H9 (cell line): ENCODE data around the gene RAD51. TPM values are rescaled to one million over a fixed set of nuclear protein-coding genes. Genes with fewer than 3 reads are reported as not detected.

Experiments
- DNase-seq: peaks from one replicate; pipeline ENCODE4 v3.0.0-alpha.2; 2017
- H2AFZ ChIP-seq: one replicate; pipeline ENCODE4 v1.6.1; 2013; ENCODE audit warnings: mild to moderate bottlenecking, low read length, control low read depth, moderate library complexity
- H2AK5ac ChIP-seq: 2 replicates; pipeline ENCODE4 v1.6.1; 2013; ENCODE audit warnings: low read length, control low read depth, mixed read lengths; ENCODE audit not compliant: insufficient read length
- H2BK120ac ChIP-seq: one replicate; pipeline ENCODE4 v1.6.1; 2013; ENCODE audit warnings: low read depth, mild to moderate bottlenecking, low read length, control low read depth, inconsistent platforms; ENCODE audit not compliant: poor library complexity, severe bottlenecking
- H2BK12ac ChIP-seq: 2 replicates; pipeline ENCODE4 v1.6.1; 2013; ENCODE audit warnings: low read length, control low read depth, mixed read lengths, low read depth; ENCODE audit not compliant: insufficient read length
- H2BK15ac ChIP-seq: 2 replicates; pipeline ENCODE4 v1.6.1; 2013; ENCODE audit warnings: low read depth, low read length, control low read depth
- H2BK20ac ChIP-seq: one replicate; pipeline ENCODE4 v1.6.1; 2013; ENCODE audit warnings: low read depth, mild to moderate bottlenecking, low read length, control low read depth, inconsistent platforms; ENCODE audit not compliant: poor library complexity, severe bottlenecking
- H2BK5ac ChIP-seq: 2 replicates; pipeline ENCODE4 v1.6.1; 2013; ENCODE audit warnings: low read length, control low read depth, mixed read lengths; ENCODE audit not compliant: insufficient read length
- H3K14ac ChIP-seq: 2 replicates; pipeline ENCODE4 v1.6.1; 2013; ENCODE audit warnings: low read length, control low read depth; ENCODE audit not compliant: insufficient read depth
- H3K18ac ChIP-seq: 2 replicates; pipeline ENCODE4 v1.6.1; 2013; ENCODE audit warnings: low read depth, mild to moderate bottlenecking, mixed read lengths, low read length, control low read depth; ENCODE audit not compliant: insufficient read length
- H3K23ac ChIP-seq: 2 replicates; pipeline ENCODE4 v1.6.1; 2013; ENCODE audit warnings: low read length, control low read depth, mixed read lengths, low read depth; ENCODE audit not compliant: insufficient read length
- H3K23me2 ChIP-seq: 2 replicates; pipeline ENCODE4 v1.6.1; 2013; ENCODE audit warnings: low read depth, mild to moderate bottlenecking, mixed read lengths, low read length, control low read depth; ENCODE audit not compliant: insufficient read length, poor library complexity, severe bottlenecking
- H3K27ac ChIP-seq: 2 replicates; pipeline ENCODE4 v1.5.1; 2013; ENCODE audit warnings: low read length, control low read depth, mixed read lengths, low read depth; ENCODE audit not compliant: insufficient read length
- H3K27me3 ChIP-seq: 2 replicates; pipeline ENCODE4 v1.6.1; 2013; ENCODE audit warnings: low read length, control low read depth, inconsistent platforms; ENCODE audit not compliant: insufficient read depth
- H3K4ac ChIP-seq: 2 replicates; pipeline ENCODE4 v1.6.1; 2013; ENCODE audit warnings: low read depth, mild to moderate bottlenecking, control low read depth, inconsistent platforms, low read length, moderate library complexity
- H3K4me1 ChIP-seq: 2 replicates; pipeline ENCODE4 v1.6.1; 2013; ENCODE audit warnings: low read length, control low read depth, inconsistent platforms; ENCODE audit not compliant: insufficient read depth
- H3K4me2 ChIP-seq: 2 replicates; pipeline ENCODE4 v1.6.1; 2013; ENCODE audit warnings: low read length, control low read depth, mixed read lengths; ENCODE audit not compliant: insufficient read length, insufficient read depth
- H3K56ac ChIP-seq: 2 replicates; pipeline ENCODE4 v1.6.1; 2013; ENCODE audit warnings: low read depth, mild to moderate bottlenecking, mixed read lengths, low read length, control low read depth; ENCODE audit not compliant: insufficient read length
- H3K79me1 ChIP-seq: 2 replicates; pipeline ENCODE4 v1.6.1; 2013; ENCODE audit warnings: low read depth, mild to moderate bottlenecking, moderate library complexity, low read length, control low read depth, inconsistent platforms; ENCODE audit not compliant: insufficient read depth, poor library complexity, severe bottlenecking
- H3K79me2 ChIP-seq: 2 replicates; pipeline ENCODE4 v1.6.1; 2013; ENCODE audit warnings: low read length, control low read depth, inconsistent platforms; ENCODE audit not compliant: insufficient read depth
- H3K9ac ChIP-seq: 2 replicates; pipeline ENCODE4 v1.6.1; 2013; ENCODE audit warnings: low read length, control low read depth, mixed read lengths; ENCODE audit not compliant: insufficient read length; ENCODE audit errors: extremely low read depth
- H3K9me3 ChIP-seq: one replicate; pipeline ENCODE4 v1.6.1; 2013; ENCODE audit warnings: low read depth, low read length, inconsistent platforms; ENCODE audit not compliant: control insufficient read depth
- H3T11ph ChIP-seq: one replicate; pipeline ENCODE4 v1.6.1; 2013; ENCODE audit warnings: mild to moderate bottlenecking, low read length, control low read depth, inconsistent platforms
- H4K20me1 ChIP-seq: one replicate; pipeline ENCODE4 v1.6.1; 2013; ENCODE audit not compliant: control insufficient read depth, insufficient read length, insufficient read depth
- H4K5ac ChIP-seq: 2 replicates; pipeline ENCODE4 v1.6.1; 2013; ENCODE audit warnings: low read depth, mild to moderate bottlenecking, mixed read lengths, low read length, control low read depth; ENCODE audit not compliant: insufficient read length
- H4K8ac ChIP-seq: replicated peaks from 2 replicates; pipeline ENCODE4 v1.6.1; 2013; ENCODE audit warnings: low read length, control low read depth, mixed read lengths, low read depth; ENCODE audit not compliant: insufficient read length
- H4K91ac ChIP-seq: 2 replicates; pipeline ENCODE4 v1.6.1; 2013; ENCODE audit warnings: low read depth, mild to moderate bottlenecking, moderate library complexity, mixed read lengths, low read length, control low read depth; ENCODE audit not compliant: insufficient read length
- H3K27ac Mint-ChIP-seq, 3 experiments: 2 replicates in 2 of 3; 3 replicates in 1 of 3; pipeline ENCODE4 v1.8.0; 2020 to 2021; ENCODE audit warnings: mixed read lengths in 3 of 3, mild to moderate bottlenecking in 1 of 3, moderate library complexity in 1 of 3
- H3K27me3 Mint-ChIP-seq: 2 replicates; pipeline ENCODE4 v1.8.0; 2021; ENCODE audit warnings: low read depth, mild to moderate bottlenecking, moderate library complexity, mixed read lengths
- H3K36me3 Mint-ChIP-seq, 3 experiments: 2 replicates in 2 of 3; 3 replicates in 1 of 3; pipeline ENCODE4 v1.8.0; 2020 to 2021; ENCODE audit warnings: low read depth in 3 of 3, mixed read lengths in 3 of 3; ENCODE audit not compliant: insufficient read depth in 1 of 3
- H3K4me1 Mint-ChIP-seq, 2 experiments: 2 replicates each; pipeline ENCODE4 v1.8.0; 2020; ENCODE audit warnings: mixed read lengths in 2 of 2
- H3K4me3 Mint-ChIP-seq, 2 experiments: 2 replicates in 1 of 2; 3 replicates in 1 of 2; pipeline ENCODE4 v1.8.0; 2020 to 2021; ENCODE audit warnings: mild to moderate bottlenecking in 2 of 2, mixed read lengths in 2 of 2, moderate library complexity in 1 of 2
- H3K9me3 Mint-ChIP-seq, 2 experiments: 2 replicates in 1 of 2; 3 replicates in 1 of 2; pipeline ENCODE4 v1.8.0; 2020; ENCODE audit warnings: mild to moderate bottlenecking in 2 of 2, mixed read lengths in 2 of 2, moderate library complexity in 1 of 2
- CTCF ChIP-seq: fragments of 200-600 bp; sonication (generic); conservative IDR thresholded peaks from 3 replicates; pipeline ENCODE4 v1.8.0; 2021; ENCODE audit warnings: antibody characterized with exemption, mild to moderate bottlenecking
- WGBS: extraction: QIAGEN DNeasy Blood & Tissue Kit; methylation state at CpG from one replicate; pipeline ENCODE4 v1.1.7; 2013; ENCODE audit warnings: missing lambda C conversion rate, low lambda C conversion rate, mixed read lengths; ENCODE audit not compliant: insufficient read length; ENCODE audit errors: extremely low coverage; 5-methylcytosine and 5-hydroxymethylcytosine counted together
- total RNA-seq: library from RNA; stranded (reverse); gene quantifications from 2 replicates; pipeline ENCODE4 v1.2.1, GENCODE V29; 2021

The RAD51 gene
- total RNA-seq, 1 experiment from 2014 or later, result 39.2 TPM

GRCh38 chr15:40722934-40723333 is 28.0 kb downstream of the RAD51 start:
- Histone ChIP-seq H2BK15ac (no peak overlapping the region), H2AFZ (no peak overlapping the region), H4K5ac (no peak overlapping the region), H3K9ac (no peak overlapping the region), H4K20me1 (no peaks in the 10 kb centered on the region), H2BK12ac (no peak overlapping the region), H3K4me2 (no peak overlapping the region), H4K8ac (no peak overlapping the region), H3K79me2 (no peaks in the 10 kb centered on the region), H3K18ac (no peak overlapping the region), H4K91ac (no peak overlapping the region), H3K23ac (no peak overlapping the region), H3K23me2 (no peaks in the 10 kb centered on the region), H3K79me1 (no peaks in the 10 kb centered on the region), H2AK5ac (no peak overlapping the region), H2BK120ac (no peak overlapping the region), H3K27ac (no peak overlapping the region), H3K4me1 (no peaks in the 10 kb centered on the region), H3T11ph (no peak overlapping the region), H2BK20ac (no peak overlapping the region), H3K4ac (no peak overlapping the region), H3K9me3 (no peaks in the 10 kb centered on the region), H3K27me3 (no peaks in the 10 kb centered on the region), H3K14ac (no peak overlapping the region), H3K56ac (no peak overlapping the region), H2BK5ac (no peak overlapping the region)
- Mint-ChIP-seq H3K36me3 (peaks cover 9 to 48% (median 34%) of the 10 kb centered on the region in 3 experiments; a peak in 6 of 7 replicates), H3K9me3 (no peaks in the 10 kb centered on the region), H3K27me3 (no peaks in the 10 kb centered on the region), H3K27ac (no peak overlapping the region), H3K4me1 (no peaks in the 10 kb centered on the region), H3K4me3 (no peak overlapping the region)
- WGBS, result no CpG with 5 or more reads among the region's 2 CpGs
- TF ChIP-seq CTCF, result no peak
- no peak for DNase-seq
